HT1080 (cell line): ENCODE data around the gene SCUBE1. TPM values are rescaled to one million over a fixed set of nuclear protein-coding genes. Genes with fewer than 3 reads are reported as not detected.
A peak's percentile ranks its signal among the peaks of the same experiment; 100 is the strongest.

ENCODE experiments used
- DNase-seq: peaks from one replicate; pipeline ENCODE4 v3.0.0-alpha.2; 2015; ENCODE audit warnings: low read depth
- polyA plus RNA-seq, 2 experiments: library from polyadenylated mRNA; depleted of rRNA; stranded (reverse); fragments of >200 nt; gene quantifications; 2 replicates each; pipeline ENCODE4 v1.2.3, GENCODE V29; 2015
- total RNA-seq: library from RNA; depleted of rRNA; stranded (reverse); fragments of >200 nt; shearing (Covaris generic); gene quantifications from 2 replicates; pipeline ENCODE4 v1.2.3, GENCODE V29; 2014; rRNA removed

The SCUBE1 gene
- 0.10 TPM in 1 of 2 replicates, not detected in the other for total RNA-seq
- not detected in 2 replicates for polyA plus RNA-seq (2015; cell fraction: cytosol; rRNA removed)
- 0.01 TPM in 1 of 2 replicates, not detected in the other for polyA plus RNA-seq (2015; cell fraction: nucleus; rRNA removed)

DNA sequence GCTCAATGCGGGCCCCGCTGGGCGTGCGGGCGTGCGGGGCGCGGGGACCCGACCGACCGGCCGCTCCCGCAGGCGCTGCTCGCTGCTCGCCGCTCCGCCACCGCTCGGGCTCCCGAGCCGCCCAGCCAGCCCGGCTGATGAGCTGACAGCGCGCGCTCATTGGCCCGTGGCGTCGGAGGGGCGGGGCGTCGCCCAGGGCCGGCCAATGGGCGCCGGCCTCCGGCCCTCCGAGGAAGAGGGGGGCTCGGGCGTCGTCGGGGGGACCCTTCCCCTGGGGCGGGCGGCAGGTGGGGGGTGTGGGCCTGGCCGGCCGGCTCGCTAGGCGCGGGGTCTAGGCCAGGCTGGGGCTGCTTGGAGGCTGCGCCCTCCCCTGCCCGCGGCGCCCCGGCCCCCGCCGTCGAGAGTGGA, at the start of gene SCUBE1:
SCUBE1 (minus strand) TSS at position 111 of the 408 bp plus-strand sequence. CDS start 111 bp downstream, outside the sequence.
- DNase-seq, result no peak

DNA sequence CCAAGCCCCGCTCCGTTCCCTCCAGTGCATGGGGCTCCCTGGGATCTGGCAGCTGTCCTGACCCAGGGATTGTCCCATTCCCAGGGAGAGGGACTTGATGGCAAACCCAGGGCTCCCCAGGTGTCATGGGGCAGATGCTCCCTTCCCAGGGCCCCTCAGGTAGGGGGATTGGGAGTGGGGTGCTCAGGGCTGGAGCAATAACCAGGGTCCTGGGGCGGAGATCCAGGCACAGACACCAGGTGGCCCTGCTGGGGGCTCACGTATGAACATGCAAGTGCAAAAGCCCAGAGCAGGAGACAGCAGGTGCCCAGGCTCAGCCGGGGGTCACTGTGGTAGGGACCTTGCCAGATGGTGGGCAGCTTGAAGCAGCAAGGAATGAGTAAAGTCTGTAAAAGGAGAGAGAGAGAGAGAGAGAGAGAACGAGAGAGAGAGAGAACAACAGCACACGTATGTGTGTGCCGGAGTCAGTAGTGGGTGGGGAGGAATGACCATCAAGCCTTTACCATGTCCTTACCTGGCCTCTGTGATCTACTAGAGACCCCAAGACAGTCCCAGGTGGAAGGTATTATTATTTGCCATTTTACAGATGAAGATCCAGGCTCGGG, 49.3 kb upstream of the SCUBE1 start:
- no peak for DNase-seq

DNA sequence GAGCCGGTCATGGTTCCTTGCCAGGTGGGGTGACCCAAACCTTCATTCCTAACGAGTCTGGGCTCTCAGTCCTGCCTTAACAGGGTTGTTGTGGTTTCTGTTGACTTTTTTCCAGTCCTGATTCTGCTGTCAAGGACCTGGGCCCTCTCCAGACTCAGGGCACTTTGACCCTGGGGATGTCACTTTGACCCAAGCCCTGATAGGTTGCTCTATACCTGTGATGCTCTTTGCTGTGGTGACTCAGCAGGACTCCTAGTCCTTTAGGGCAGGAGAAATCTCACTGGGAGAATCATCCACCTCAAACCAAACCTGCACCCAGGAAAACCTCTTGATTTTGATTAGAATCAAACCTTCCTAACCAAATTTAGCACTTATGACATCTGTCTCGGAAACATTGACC, 48.1 kb upstream of the SCUBE1 start:
- DNase-seq, result no peak

DNA sequence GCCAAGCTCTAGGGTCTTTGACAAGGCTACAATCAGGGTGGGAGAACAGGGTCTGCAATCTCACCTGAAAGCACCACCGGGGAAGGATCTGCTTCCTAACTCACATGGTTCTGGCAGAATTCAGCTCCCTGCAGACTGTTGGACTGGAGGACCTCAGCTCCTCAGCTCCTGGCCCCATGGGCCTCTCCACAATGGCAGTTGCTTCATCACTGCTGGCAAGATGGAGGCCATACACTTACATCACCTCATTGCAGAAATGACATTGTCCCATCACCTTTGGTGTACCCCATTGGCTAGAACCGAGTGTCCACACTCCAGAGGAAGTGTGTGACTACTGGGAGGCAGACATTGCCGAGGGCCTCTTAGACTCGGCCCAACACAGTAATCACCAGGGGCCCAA, 47.7 kb upstream of the SCUBE1 start:
- DNase-seq, result no peak

- no peak for DNase-seq
Observed at GRCh38 chr22:43390166-43390565, 47.0 kb upstream of the SCUBE1 start.

GRCh38 chr22:43389227-43389836, 46.2 kb upstream of the SCUBE1 start:
- DNase-seq, result no peak

GRCh38 chr22:43388420-43388851, 45.3 kb upstream of the SCUBE1 start:
- peak; percentile 53 for DNase-seq

DNA sequence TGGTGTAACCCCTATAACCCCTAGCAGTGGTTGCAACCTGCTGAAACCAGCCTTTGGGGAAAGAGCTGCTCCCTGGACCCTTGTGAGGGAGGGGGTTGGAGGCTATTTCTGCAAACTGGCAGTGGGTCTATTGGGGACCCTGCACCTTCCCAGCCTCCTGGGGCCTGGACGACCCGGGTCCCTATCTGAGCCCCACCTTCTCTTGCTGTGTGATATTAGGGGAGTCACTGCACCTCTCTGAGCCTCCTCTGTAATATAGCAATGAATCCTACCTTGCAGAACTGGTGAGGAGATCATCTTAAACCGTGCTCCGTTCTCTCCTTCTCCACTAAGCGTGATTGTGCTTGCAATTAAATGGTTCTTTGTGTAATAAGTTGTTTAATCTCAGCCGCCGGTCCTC, 44.6 kb upstream of the SCUBE1 start:
- DNase-seq, result no peak

GRCh38 chr22:43385770-43386641, 42.8 kb upstream of the SCUBE1 start:
- DNase-seq, result peak; percentile 63

DNA sequence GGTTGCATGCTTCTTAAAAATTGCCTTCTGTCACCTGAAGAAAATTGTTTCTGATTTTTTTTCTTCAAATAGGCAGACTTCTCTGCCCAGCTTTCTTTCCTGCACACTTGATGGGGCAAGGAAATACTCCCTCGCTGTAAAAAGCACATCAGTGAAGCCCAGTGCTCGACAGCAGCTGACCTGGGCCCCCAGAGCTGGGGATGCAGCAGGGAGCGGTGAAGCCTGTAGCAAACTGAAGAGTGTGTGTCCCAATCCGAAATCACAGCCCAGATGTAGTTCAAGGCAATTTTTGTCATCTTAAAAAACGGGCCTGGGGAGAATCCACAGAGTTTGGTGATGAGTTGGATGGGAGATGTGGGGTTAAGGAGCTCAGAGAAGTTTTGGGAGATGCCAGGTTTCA, 41.7 kb upstream of the SCUBE1 start:
- DNase-seq, result no peak

GRCh38 chr22:43381693-43382092, 38.5 kb upstream of the SCUBE1 start:
- DNase-seq, result no peak

- DNase-seq, result no peak
Observed at GRCh38 chr22:43377896-43378704, 34.9 kb upstream of the SCUBE1 start.

DNA sequence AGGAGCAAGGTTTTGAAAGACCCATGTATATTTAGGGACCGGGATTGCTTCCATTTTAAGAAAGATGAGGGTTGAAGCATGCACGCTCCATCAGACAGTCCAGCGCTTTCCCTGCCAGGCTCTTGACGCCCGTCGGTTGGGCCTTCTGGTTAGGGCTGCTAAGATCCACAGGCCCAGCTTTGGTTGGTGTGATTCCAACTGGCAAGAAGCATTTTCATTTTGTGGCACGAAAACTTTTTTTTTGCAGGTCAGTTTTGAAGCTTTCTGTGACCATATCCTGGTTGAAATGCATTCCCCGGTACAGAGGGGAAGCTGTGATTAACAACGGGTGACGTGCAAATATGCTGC, 34.4 kb upstream of the SCUBE1 start:
- no peak for DNase-seq

- no peak for DNase-seq
Observed at GRCh38 chr22:43376765-43377547, 33.8 kb upstream of the SCUBE1 start.

- DNase-seq, result no peak
Observed at GRCh38 chr22:43375951-43376455, 32.8 kb upstream of the SCUBE1 start.

DNA sequence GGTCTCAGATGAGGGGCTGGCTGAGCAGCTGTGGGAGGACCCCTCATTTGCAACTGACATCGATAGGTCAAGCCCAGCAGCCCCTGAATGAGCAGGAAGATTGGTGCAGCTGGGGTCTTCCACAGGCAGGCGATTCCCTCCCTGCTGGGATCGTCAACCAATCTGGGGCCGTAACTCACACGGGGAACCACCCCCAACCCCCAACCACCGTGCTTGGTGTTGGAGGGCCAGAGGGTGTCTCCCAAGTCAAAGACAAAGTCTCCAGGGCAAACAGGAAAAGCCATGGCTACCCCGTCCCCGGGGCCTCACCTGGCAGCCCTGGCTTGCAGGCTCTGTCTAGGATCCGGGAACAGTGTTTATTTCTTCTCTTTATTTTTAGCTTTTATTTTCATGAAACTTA, 26.9 kb upstream of the SCUBE1 start:
- no peak for DNase-seq

DNA sequence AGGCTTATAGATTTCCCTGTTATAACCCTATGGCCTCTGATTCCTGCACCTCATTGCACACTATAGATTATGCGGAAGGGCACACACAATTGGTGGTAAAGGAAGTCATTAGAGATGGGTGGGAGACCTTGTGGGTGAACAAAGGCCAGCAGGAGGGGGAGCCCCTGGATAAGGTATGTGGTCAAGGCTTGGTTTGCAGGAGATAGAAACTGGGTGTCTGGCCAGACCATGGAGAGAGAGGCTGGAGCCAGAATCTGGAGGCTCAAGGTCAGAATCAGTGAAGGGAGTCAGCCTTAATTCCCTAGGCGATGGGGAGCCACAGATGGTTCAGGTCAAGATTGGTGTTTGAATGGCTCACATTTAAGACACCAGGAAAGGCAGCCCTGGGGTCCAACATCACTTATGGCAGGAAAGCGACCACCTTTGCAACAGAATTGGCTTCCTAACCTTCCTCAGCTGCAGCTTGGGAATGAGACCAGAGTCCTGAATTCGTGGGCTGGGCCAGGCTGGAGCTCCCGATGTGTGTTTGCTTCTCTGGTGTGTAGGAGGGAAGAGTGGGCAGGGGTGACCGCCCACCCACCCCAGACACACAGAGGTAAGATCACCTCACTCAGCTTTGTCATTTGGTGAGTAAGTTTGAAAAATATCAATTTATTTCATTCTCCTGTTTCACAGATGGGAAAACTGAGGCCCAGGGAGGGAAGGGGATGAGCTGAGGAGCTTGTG, 22.7 kb upstream of the SCUBE1 start:
- no peak for DNase-seq

GRCh38 chr22:43364169-43364435, 20.9 kb upstream of the SCUBE1 start:
- no peak for DNase-seq

DNA sequence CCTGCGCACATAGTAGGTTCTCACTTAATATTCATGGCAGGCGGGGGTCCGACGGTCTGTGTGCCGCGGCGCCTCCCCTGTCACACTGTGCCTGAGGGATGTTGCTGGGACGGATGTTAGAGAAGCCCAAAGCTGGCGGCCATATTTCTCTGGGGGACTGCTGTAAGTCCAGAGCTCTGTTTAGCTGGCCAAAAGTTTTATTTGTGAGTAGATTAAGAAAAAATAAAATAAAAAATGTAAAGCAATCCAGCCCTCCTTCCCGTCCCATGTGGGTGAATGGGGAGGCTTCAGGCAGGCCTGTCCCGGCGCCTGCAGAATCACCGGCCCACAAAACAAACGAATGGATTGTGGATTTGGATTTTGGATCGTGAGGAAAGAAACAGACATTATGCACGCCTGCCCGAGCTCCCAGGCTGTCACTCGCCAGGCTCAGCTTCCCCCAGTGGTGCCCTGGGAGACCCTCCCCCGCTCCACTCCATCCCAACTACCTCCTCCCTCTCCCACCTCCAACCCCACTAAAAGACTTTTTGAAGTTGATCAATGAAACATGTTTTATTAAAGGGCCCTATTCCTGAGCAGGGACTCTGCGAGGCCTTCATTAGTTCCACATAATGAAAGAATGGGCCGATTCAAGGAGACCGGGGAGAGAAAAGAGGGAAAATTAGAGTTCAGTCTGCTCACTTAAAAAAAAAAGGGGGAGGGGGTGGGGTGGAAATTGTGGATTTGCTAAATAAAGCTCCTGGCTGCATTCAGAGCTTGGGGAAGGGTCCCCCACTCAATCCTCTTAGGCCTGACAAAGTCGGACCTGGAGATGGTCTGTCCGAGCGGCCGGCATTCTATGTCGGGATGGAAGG, 20.4 kb upstream of the SCUBE1 start:
- DNase-seq, result no peak
